ENCODE measurements around the gene PNMT. TPM values are rescaled to one million over a fixed set of nuclear protein-coding genes. Genes with fewer than 3 reads are reported as not detected.

PNMT gene
- total and polyA plus RNA-seq, 2 donors (not counting 3 experiments of a cell fraction or from before 2014, with no cell fraction given): 0.11 TPM; not detected in 1

DNA sequence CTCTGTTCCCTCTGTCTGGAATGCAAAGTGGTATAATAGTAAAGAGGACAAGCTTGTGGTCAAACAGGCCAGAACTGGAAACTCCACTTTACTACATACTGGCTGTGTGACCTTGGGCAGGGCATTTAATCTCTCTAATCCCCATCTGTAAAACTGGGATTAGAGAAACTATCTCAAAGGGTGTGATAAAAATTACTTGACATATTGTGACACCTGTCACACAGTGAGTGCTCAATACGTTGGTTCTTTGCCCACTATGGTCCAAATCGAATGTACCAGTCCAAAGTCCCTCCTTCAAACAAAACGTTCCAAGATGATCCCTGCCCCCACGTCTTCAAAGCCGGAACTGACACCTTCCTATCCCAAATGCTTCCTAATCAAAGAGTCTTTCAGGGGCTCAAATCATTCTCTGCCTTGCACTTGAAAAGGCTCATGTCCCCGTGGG, 18.9 kb downstream of the PNMT start:
- Histone ChIP-seq H3K4me1 (ENCODE audit: control insufficient read depth, extremely low read depth, insufficient read depth, low read length) (peaks cover 9% of the 10 kb centered on the region), H3K27me3 (ENCODE audit: control insufficient read depth in 2 of 2, insufficient read depth in 2 of 2, low read length in 2 of 2) (no peaks in the 10 kb centered on the region), H3K4me3 (replicated peaks in 1 of 3; ENCODE audit: insufficient read depth in 1 of 3, low read depth in 1 of 3, low read length in 3 of 3) (no peak overlapping the region), H2AFZ (ENCODE audit: low read depth, low read length) (peak overlapping the region; percentile 84), H3K27ac (ENCODE audit: insufficient read depth, low read depth, low read length) (no peak overlapping the region), H3K9me3 (replicated peaks; ENCODE audit: control insufficient read depth, insufficient read depth, low read length) (no peaks in the 10 kb centered on the region), H3K9ac (replicated peaks; ENCODE audit: extremely low read depth, insufficient read depth, low read length) (no peak overlapping the region), H3K4me2 (ENCODE audit: insufficient read depth, low read length) (peak overlapping the region; percentile 13), H3K36me3 (ENCODE audit: control insufficient read depth in 2 of 2, extremely low read depth in 1 of 2, insufficient read depth in 2 of 2, low read length in 2 of 2) (no peaks in the 10 kb centered on the region), H4K20me1 (replicated peaks; ENCODE audit: control insufficient read depth, extremely low read depth, insufficient read depth, low read length) (no peaks in the 10 kb centered on the region), H3K9me1 (replicated peaks; ENCODE audit: control insufficient read depth, extremely low read depth, insufficient read depth, low read length) (no peaks in the 10 kb centered on the region), H3K79me2 (ENCODE audit: control insufficient read depth, insufficient read depth, low read length) (no peaks in the 10 kb centered on the region)
- no peak for FAIRE-seq
- TF ChIP-seq GATA2 (IDR thresholded peaks at IDR 0.05; ENCODE audit: insufficient read depth, insufficient read length, low read depth, low read length): no peak
- no peak for TF ChIP-seq FOS (IDR thresholded peaks at IDR 0.05; ENCODE audit: borderline replicate concordance, insufficient read depth, low read length)
- TF ChIP-seq POLR2AphosphoS5 (IDR thresholded peaks at IDR 0.05; ENCODE audit: insufficient read depth, low read depth, low read length): no peak
- no peak for TF ChIP-seq JUN (IDR thresholded peaks at IDR 0.05; ENCODE audit: borderline replicate concordance, insufficient read depth, insufficient read length, low read depth)
- TF ChIP-seq EZH2 (IDR thresholded peaks at IDR 0.05; ENCODE audit: borderline replicate concordance, low read depth, low read length, severe bottlenecking): no peak
- TF ChIP-seq POLR2A (IDR thresholded peaks at IDR 0.05; ENCODE audit: low read depth, low read length): no peak
- TF ChIP-seq CTCF (IDR thresholded peaks at IDR 0.05; ENCODE audit: extremely low read depth in 1 of 2, insufficient read depth in 1 of 2, low read depth in 1 of 2, low read length in 2 of 2): no peak
- no peak for TF ChIP-seq MYC (IDR thresholded peaks at IDR 0.05; ENCODE audit: low read depth, low read length)
- no peak for TF ChIP-seq MAX (IDR thresholded peaks at IDR 0.05; ENCODE audit: insufficient read depth, insufficient read length)
- no TSS peak for BruUV-seq (replicated peaks)
- intact Hi-C loops (cut with micrococcal nuclease): no loop called here
- dilution Hi-C loops (cut with MboI; ENCODE audit: extremely low pct_ligation_motif_present, low sequenced_read_pairs): no loop called here
- POLR2A ChIA-PET: no interaction called here
- CTCF ChIA-PET: interaction anchor here (1.5 to 2.1 kb wide), 2 partner anchors 33 to 43 kb away, joined by 5 to 12 read pairs; partner anchors contain the start of gene MIEN1
- no peak for DNase-seq (ENCODE audit: low read depth, low spot score)

Data from endothelial cell of umbilical vein (primary cell).